GM12891 (cell line): ENCODE results near the gene KCNIP1.

ENCODE experiments used
- DNase-seq: peaks from one replicate; pipeline ENCODE4 v3.0.0; 2011; ENCODE audit warnings: low spot score; ENCODE audit not compliant: insufficient read length
- FAIRE-seq: peaks from 2 replicates; lab custom pipeline; 2011; peaks lifted over from hg19 to GRCh38; lab: Jason Lieb, UNC
- PAX5 ChIP-seq: IDR thresholded peaks from 2 replicates; pipeline ENCODE4 v1.6.1; 2011; ENCODE audit warnings: low read length, moderate library complexity, mild to moderate bottlenecking; ENCODE audit not compliant: insufficient read depth, severe bottlenecking
- POLR2A ChIP-seq: IDR thresholded peaks from 2 replicates; pipeline ENCODE4 v1.6.1; 2011; ENCODE audit warnings: low read depth, low read length, control low read depth
- POLR2AphosphoS5 ChIP-seq: IDR thresholded peaks from 2 replicates; pipeline ENCODE4 v1.6.1; 2011; ENCODE audit warnings: low read depth, low read length, control low read depth
- POU2F2 ChIP-seq: IDR thresholded peaks from 2 replicates; pipeline ENCODE4 v1.6.1; 2011; ENCODE audit warnings: low read depth, mild to moderate bottlenecking, control low read depth, low read length, moderate library complexity
- SPI1 ChIP-seq: IDR thresholded peaks from 2 replicates; pipeline ENCODE4 v1.6.1; 2011; ENCODE audit warnings: low read depth, low read length, control low read depth
- TAF1 ChIP-seq: IDR thresholded peaks from 2 replicates; pipeline ENCODE4 v1.6.1; 2011; ENCODE audit warnings: low read depth, low read length, control low read depth

Gene KCNIP1

DNA sequence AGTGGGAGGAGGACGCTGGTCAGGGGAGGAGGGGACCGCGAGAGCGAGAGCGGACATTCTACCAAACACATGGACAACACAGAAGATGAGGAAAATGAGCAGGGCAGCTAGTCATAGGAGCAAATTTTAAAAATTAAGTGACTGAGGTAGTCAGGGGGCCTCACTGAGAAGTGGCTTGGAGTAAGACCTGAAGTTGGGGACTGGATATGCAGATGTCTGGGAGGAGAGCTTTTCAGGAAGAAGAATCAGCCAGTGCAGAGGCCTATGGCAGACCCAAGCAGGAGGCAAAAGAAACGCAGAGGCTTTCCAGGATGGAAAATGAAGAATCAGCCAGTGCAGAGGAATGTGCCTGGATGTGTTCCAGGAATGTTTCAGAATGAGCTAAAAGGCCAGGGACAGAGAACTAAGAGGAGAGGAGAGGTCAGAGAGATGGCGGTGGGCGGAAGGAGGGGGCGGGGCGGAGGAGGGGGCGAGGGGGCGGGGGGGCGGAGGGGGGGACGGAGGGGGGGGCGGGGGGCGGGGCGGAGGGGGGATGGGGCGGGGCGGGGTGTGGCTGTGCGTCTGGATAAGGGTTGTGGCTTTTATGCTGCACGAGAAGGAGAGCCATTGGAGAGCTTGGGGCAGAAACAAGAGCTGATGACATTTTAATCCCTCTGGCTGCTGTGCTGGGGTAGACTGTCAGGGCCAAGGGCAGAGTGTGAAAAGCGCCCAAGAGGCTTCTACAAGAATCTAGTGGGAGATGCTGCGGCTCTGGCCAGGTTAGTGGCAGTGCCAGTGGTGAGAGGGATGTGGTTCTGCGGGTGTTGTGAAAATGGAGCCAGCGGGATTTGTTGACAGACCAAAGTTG is 129.6 kb downstream of the KCNIP1 start:
- FAIRE-seq (no peak), DNase-seq (no peak)
- TF ChIP-seq POU2F2: no peak

DNA sequence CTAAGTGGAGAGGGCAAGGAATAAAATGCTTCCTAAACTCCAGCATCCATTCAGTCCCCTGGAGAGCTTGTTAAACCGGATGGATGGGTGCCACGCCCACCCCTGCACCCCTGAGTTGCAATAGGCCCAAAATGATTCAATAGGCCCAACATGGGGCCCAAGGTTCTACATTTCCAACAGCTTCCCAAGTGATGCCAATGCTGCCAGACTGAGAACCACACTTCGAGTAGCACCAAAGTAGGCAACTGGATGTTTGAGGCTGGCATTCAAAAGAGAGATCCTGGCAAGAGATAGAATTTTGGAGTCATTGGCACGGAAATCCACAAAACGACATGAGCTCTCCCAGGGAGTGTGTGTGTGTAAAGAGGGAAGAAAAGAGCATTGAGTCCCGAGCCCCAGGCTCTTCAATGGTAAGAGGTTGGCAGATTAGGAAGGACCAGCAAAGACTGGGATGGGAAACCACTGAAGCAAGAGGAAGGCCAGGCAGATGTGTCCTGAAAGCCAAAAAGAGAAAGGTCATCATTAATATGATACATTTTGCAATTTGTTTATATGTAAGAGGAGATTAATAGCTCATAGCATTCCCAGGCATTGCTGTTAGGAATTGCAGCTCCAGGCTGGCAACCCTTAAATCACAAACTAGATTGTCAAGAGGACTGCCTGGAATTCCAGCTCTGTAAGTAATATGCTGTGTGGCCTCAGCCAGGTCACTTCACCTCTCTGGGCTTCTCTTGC is 130.6 kb downstream of the KCNIP1 start:
- FAIRE-seq (no peak), DNase-seq (no peak)
- TF ChIP-seq POLR2AphosphoS5 (no peak), TAF1 (no peak), POU2F2 (no peak), SPI1 (no peak), PAX5 (no peak), POLR2A (no peak)

GRCh38 chr5:170635706-170636105 is 131.9 kb downstream of the KCNIP1 start:
- TF ChIP-seq POU2F2: no peak
- TF ChIP-seq SPI1: no peak
- TF ChIP-seq PAX5: no peak
- no peak for TF ChIP-seq POLR2A
- TF ChIP-seq TAF1: no peak
- no peak for TF ChIP-seq POLR2AphosphoS5
- DNase-seq (no peak), FAIRE-seq (no peak)

DNA sequence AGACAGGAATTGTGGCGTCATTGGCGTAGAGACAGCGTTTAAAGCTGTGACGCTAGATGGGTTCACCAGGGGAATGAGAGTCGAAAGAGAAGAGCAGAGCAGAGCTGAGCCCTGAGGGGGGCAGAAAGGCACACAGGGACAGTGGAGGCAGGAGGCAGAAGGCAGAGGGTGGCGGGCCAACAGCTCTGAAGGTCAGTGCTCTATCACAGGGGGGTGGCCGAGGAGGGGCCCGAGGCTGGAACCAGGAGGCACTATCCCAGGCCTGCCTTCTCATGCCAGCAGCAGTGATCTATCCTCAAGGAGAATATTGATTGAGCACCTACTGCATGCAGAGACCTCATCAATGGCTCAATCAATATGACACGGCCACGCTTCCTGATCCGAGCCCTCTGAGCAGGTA is 132.4 kb downstream of the KCNIP1 start:
- FAIRE-seq (no peak), DNase-seq (no peak)
- TF ChIP-seq PAX5: no peak
- TF ChIP-seq POLR2A: no peak

GRCh38 chr5:170636801-170637477 is 133.1 kb downstream of the KCNIP1 start:
- no peak for TF ChIP-seq PAX5
- no peak for TF ChIP-seq TAF1
- no peak for TF ChIP-seq POLR2A
- no peak for TF ChIP-seq POLR2AphosphoS5
- TF ChIP-seq SPI1: no peak
- TF ChIP-seq POU2F2: no peak
- FAIRE-seq (no peak), DNase-seq (no peak)

DNA sequence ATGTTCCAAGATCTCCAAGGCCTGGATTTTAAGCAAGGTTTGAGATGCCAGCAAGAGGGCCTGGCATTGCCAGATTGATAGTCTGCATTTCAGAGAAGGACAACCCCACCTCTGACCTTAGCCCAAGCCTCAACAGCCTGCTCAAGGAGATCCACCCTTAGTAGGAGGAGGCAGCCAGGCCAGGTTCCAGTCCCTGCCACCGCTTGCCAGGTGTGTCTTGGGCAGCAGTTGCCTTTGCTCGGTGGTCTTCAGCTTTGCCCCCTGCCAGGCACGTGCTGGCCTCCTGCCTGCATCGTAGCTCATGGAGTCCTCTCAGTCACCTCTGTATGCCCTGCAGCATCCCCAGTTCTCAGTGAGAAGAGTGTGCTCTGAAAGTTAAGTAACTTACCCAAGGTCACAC is 134.2 kb downstream of the KCNIP1 start:
- no peak for DNase-seq
- no peak for TF ChIP-seq POLR2A
- TF ChIP-seq POLR2AphosphoS5: no peak
- no peak for TF ChIP-seq SPI1
- no peak for TF ChIP-seq PAX5
- no peak for TF ChIP-seq TAF1
- no peak for TF ChIP-seq POU2F2
- FAIRE-seq: no peak

DNA sequence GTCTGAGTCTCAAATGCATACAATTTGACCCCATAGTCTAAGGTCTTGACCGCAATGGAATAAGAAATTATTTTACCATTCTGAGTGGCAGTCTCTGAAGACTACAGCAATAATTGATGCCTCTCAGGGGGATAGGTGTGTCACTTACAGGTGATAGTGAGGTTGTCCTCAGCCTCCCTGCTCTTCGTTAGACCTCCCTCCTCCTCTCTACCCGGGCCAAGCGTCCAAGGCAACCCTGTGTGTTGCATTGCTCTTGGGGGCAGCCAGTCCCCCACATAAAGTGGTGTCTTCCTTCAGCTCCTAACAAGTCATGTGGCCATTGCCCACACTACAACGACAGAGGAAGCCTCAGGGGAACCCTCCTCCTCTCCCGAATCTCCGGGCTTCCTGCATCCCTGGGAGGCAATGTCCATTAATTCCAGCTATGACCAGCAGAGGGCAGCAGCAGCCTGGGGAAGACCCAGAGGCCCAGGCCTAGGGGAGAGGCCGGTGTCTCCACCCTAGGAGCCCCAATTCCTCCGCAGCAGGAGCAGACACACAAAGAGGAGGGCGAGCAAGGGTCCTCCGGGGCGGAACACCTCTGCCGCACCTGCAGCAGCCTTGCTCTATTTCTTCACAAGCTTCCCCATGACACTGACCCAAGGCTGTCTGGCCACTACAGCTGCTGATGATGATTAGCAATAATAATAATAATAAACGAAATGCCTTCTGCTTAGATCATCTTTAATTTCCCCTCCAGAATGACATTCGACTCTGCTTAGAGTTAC is 134.8 kb downstream of the KCNIP1 start:
- FAIRE-seq (no peak), DNase-seq (peak; percentile 75)

GRCh38 chr5:170639221-170639925 is 135.6 kb downstream of the KCNIP1 start:
- DNase-seq: no peak
- FAIRE-seq: no peak
- TF ChIP-seq TAF1 (no peak), SPI1 (no peak), POLR2AphosphoS5 (no peak), PAX5 (no peak), POLR2A (no peak), POU2F2 (no peak)

More for the DNA sequence above, 134.8 kb downstream of the KCNIP1 start:
- TF ChIP-seq POLR2A (no peak), POU2F2 (peak; percentile 14; the same call in 1 of the 2 replicates)

DNA sequence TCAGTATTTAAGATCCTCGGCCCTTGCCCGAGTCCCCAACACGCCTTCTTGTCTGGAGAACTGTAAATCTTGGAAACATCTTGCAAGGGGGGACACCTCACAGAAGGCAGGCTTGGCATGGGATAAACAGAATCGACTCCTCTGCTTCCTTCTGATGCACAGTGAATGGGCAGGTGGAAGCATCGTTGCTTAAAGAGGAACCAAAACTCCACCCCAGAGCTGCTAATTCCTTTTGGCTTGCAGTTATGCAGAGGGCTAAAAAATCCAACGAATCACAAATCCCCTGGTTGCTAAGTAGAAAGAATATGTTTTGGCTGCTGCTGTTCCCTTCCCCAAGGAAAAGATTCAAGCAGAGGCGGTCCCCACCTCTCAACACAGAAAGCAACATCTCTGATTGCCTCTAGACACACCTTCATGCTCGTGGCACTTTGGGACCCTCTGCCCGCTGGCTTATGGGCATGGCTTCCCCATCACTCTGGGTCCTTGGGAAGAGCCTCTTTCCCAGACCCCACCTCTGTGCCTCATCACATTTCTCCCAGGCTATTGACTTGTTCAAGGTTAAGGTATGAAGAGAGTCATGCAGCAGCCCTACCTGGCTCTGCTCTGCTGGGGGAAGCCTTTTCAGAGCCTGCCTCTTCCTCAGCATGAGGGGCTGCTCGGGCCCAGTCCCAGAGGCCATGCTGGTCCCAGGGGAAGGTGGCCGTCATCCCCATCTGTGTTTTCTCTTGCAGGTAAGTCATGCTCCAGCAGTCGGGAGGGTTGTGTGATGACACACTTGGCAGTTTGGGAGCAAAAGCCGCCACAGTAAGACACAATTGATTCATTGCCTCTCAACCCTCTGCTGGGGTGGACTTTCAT is 137.1 kb downstream of the KCNIP1 start:
- DNase-seq (no peak), FAIRE-seq (no peak)
- TF ChIP-seq POLR2A (no peak), PAX5 (no peak), SPI1 (no peak), POU2F2 (no peak), TAF1 (no peak), POLR2AphosphoS5 (no peak)
